Glomerular visceral epithelial cell (primary cell): ENCODE measurements around the gene TNKS1BP1.

Source experiments
- DNase-seq: peaks from one replicate; pipeline ENCODE4 v3.0.0-alpha.2; 2016; ENCODE audit errors: extremely low spot score

Gene TNKS1BP1

GRCh38 chr11:57254631-57255030, 70.1 kb downstream of the TNKS1BP1 start:
- DNase-seq = no peak

GRCh38 chr11:57251491-57252104, 73.2 kb downstream of the TNKS1BP1 start:
- DNase-seq = peak; percentile 16

DNA sequence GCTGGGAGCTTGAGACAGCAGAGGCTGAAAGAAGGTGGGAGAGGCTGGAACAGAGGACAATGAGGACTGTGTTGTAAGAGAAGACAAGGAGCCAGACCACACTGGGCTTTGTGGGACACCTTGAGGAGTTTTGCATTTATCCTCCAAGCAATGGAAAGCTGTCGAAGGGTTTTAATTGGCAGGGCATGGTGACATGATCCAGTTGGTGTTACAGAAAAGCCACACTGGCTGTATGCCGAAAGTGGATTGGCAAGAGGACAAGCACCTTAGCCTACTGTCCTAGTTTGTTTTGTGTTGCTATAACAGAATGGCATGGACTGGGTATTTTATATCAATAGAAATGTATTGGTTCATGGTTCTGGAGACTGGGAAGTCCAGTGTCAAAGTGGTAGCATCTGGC, 73.7 kb downstream of the TNKS1BP1 start:
- DNase-seq = no peak
